A549 treated with DMSO at 1 μM for 4 hours (cell line): ENCODE results near the gene YTHDF2. TPM values are rescaled to one million over a fixed set of nuclear protein-coding genes. Genes with fewer than 3 reads are reported as not detected.

Source experiments
- total RNA-seq: library from RNA; stranded (reverse); fragments of 200-300 nt; extraction: Qiagen RNA extraction; gene quantifications from 5 replicates; pipeline ENCODE4 v1.2.3, GENCODE V29; 2022; ENCODE audit warnings: low read depth

YTHDF2 gene
- 54.4 to 60.5 TPM (median 59.2 TPM) in 5 replicates for total RNA-seq

DNA sequence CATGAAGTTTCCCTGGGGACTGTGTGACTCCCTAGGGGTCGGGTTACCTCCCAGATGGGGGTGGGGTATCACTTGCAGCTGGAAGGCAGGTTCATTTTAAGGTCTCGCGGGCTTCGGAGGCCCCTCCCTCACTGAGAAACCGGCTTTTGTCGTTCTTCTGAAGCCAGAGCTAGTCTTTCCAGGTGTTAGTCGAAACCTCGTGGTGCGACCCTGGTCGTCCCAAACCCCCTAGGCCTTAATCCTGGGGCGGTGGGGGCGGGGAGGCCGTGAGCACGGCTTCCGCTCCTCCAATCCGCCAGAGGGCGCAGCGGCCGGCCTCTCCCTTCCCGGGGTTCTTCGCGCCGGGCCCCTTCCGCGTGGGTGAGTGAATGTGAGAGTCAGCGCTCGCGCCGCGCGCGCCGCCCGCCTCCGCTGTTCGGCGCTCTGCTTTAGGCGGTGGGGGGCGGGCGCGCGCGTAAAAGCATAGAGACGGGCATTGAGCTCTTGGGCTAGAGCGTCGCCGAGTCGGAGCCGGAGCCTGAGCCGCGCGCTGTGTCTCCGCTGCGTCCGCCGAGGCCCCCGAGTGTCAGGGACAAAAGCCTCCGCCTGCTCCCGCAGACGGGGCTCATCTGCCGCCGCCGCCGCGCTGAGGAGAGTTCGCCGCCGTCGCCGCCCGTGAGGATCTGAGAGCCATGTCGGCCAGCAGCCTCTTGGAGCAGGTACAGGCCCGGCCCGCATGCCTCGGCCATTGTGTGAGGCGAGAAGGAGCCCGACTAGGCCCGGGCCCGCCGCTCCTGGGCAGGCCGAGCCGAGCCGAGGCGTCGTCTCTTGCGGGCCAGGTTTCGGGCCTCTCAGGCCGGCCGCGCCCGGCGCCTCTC is at the start of gene YTHDF2:
Gene YTHDF2 (plus strand): TSS at position 491 of the 857 bp plus-strand sequence. CDS start 181 bp downstream, at position 672.

GRCh38 chr1:28811766-28812668 is 75.3 kb downstream of the YTHDF2 start, which contains the start of gene OPRD1:
OPRD1 (plus strand) TSS chr1:28812170; CDS start chr1:28812384, 214 bp downstream.

Other genes with a start within 250 kb of the YTHDF2 start
- 77.8 to 91.2 TPM (median 79.6 TPM) in 5 replicates for gene RCC1, start 230.9 kb upstream of the YTHDF2 start, total RNA-seq
- 19.4 to 24.9 TPM (median 23.1 TPM) in 5 replicates for gene TRNAU1AP, start 183.9 kb upstream of the YTHDF2 start, total RNA-seq
- gene RAB42, start 144.7 kb upstream of the YTHDF2 start, total RNA-seq, result 1.5 to 2.4 TPM (median 2.1 TPM) in 5 replicates
- 11.9 to 15.1 TPM (median 14.3 TPM) in 5 replicates for gene TAF12, start 93.9 kb upstream of the YTHDF2 start, total RNA-seq
- not detected in 5 replicates for gene RNU11, start 88.3 kb upstream of the YTHDF2 start, total RNA-seq
- 6.2 to 8.2 TPM (median 7.4 TPM) in 5 replicates for gene GMEB1, start 68.2 kb upstream of the YTHDF2 start, total RNA-seq
- gene OPRD1, start 75.2 kb downstream of the YTHDF2 start, total RNA-seq, result 0.03 to 0.06 TPM (median 0.05 TPM) in 5 replicates
- 4.9 to 6.3 TPM (median 5.5 TPM) in 5 replicates for gene EPB41, start 177.6 kb downstream of the YTHDF2 start, total RNA-seq